GM12878 (cell line): ENCODE results near the gene MAP4. TPM values are rescaled to one million over a fixed set of nuclear protein-coding genes. Genes with fewer than 3 reads are reported as not detected.

ENCODE experiments used
- ATAC-seq: fragments of 200-7000 bp; cut with Tn5 transposase; 3 replicates; pipeline ENCODE4 v1.9.1; 2020; ENCODE audit warnings: mild to moderate bottlenecking, moderate library complexity
- BruUV-seq: library from RNA; stranded (reverse); fragments of 400-500 nt; replicated peaks from 2 replicates; lab custom pipeline; 2021; lab: Mats Ljungman, UMichigan
- CTCF ChIA-PET: fragments of 300-600 bp; sonication (Branson Sonifier 250); formaldehyde crosslinking; extraction: SDS; loops from one replicate; lab custom pipeline; 2021; ENCODE audit warnings: inconsistent platforms; lab: Yijun Ruan, JAX
- POLR2A ChIA-PET: fragments of 350-600 bp; formaldehyde crosslinking; extraction: SDS; loops from one replicate; lab custom pipeline; 2021; ENCODE audit warnings: inconsistent platforms; lab: Charles Lee
- RAD21 ChIA-PET: fragments of 300-600 bp; sonication (Branson Sonifier 250); formaldehyde crosslinking; loops from one replicate; lab custom pipeline; 2023; ENCODE audit warnings: antibody characterized with exemption; ENCODE audit not compliant: unreplicated experiment; lab: Charles Lee
- SMC1A ChIA-PET: fragments of 300-600 bp; sonication (Branson Sonifier 250); formaldehyde crosslinking; loops from one replicate; lab custom pipeline; 2023; ENCODE audit not compliant: unreplicated experiment, uncharacterized antibody; lab: Charles Lee
- DNase-seq: peaks from one replicate; pipeline ENCODE4 v3.0.0-alpha.2; 2011; ENCODE audit warnings: low read depth, low spot score
- FAIRE-seq: peaks from 3 replicates; lab custom pipeline; 2011; peaks lifted over from hg19 to GRCh38; lab: Jason Lieb, UNC
- H2AFZ ChIP-seq: 2 replicates; pipeline ENCODE4 v1.6.0; 2011; ENCODE audit warnings: low read depth, low read length, control low read depth; ENCODE audit not compliant: control insufficient read depth
- H3K27ac ChIP-seq: 2 replicates; pipeline ENCODE4 v1.5.1; 2011; ENCODE audit warnings: control low read depth; ENCODE audit not compliant: control insufficient read depth, insufficient read depth
- H3K27me3 ChIP-seq, 2 experiments: replicated peaks in 1 of 2; 2 replicates each; pipeline versions ENCODE4 v1.6.0 to v1.6.1; 2011; ENCODE audit warnings: low read length in 1 of 2; ENCODE audit not compliant: control insufficient read depth in 2 of 2, insufficient read depth in 2 of 2
- H3K36me3 ChIP-seq, 2 experiments: 2 replicates each; pipeline ENCODE4 v1.5.1; 2011; ENCODE audit warnings: low read length in 1 of 2; ENCODE audit not compliant: control insufficient read depth in 2 of 2, insufficient read depth in 2 of 2
- H3K4me1 ChIP-seq: 2 replicates; pipeline ENCODE4 v1.6.1; 2011; ENCODE audit warnings: mild to moderate bottlenecking, low read length, moderate library complexity, mixed read lengths; ENCODE audit not compliant: control insufficient read depth, insufficient read depth
- H3K4me2 ChIP-seq: 2 replicates; pipeline ENCODE4 v1.6.0; 2011; ENCODE audit warnings: control low read depth; ENCODE audit not compliant: control insufficient read depth, insufficient read depth
- H3K4me3 ChIP-seq: fragments of 200-600 bp; sonication (generic); 2 replicates; pipeline ENCODE4 v1.5.1; 2016
- H3K79me2 ChIP-seq: 2 replicates; pipeline ENCODE4 v1.6.0; 2011; ENCODE audit warnings: low read length; ENCODE audit not compliant: control insufficient read depth, insufficient read depth
- H3K9ac ChIP-seq: 2 replicates; pipeline ENCODE4 v1.8.0; 2011; ENCODE audit warnings: low read length, control low read depth, mixed read lengths; ENCODE audit not compliant: control insufficient read depth, insufficient read depth
- H3K9me3 ChIP-seq: replicated peaks from 3 replicates; pipeline ENCODE4 v1.5.1; 2011; ENCODE audit warnings: mild to moderate bottlenecking, low read length; ENCODE audit not compliant: control insufficient read depth, insufficient read depth
- H4K20me1 ChIP-seq: 2 replicates; pipeline ENCODE4 v1.6.0; 2011; ENCODE audit not compliant: control insufficient read depth, insufficient read depth
- EED ChIP-seq: sonication (generic); IDR thresholded peaks from 2 replicates; pipeline ENCODE4 v1.6.1; 2016; ENCODE audit warnings: antibody characterized with exemption, low read depth
- HCFC1 ChIP-seq: fragments of 150-350 bp; IDR thresholded peaks from 2 replicates; pipeline ENCODE4 v1.6.1; 2014; ENCODE audit warnings: low read length
- MXI1 ChIP-seq: fragments of 150-350 bp; IDR thresholded peaks from 2 replicates; pipeline ENCODE4 v1.6.1; 2011; ENCODE audit warnings: low read depth, mild to moderate bottlenecking, inconsistent platforms, low read length, improper control_type of control experiment
- PML ChIP-seq: IDR thresholded peaks from 2 replicates; pipeline ENCODE4 v1.6.1; 2012; ENCODE audit warnings: low read length, inconsistent platforms
- RFX5 ChIP-seq: IDR thresholded peaks from 2 replicates; pipeline ENCODE4 v1.6.1; 2011; ENCODE audit warnings: low read depth, low read length, improper control_type of control experiment
- SIN3A ChIP-seq: IDR thresholded peaks from 2 replicates; pipeline ENCODE4 v1.6.1; 2012; ENCODE audit warnings: low read depth, low read length, improper control_type of control experiment
- TCF3 ChIP-seq: IDR thresholded peaks from 2 replicates; pipeline ENCODE4 v1.6.1; 2012; ENCODE audit warnings: low read depth, mild to moderate bottlenecking, low read length, borderline replicate concordance; ENCODE audit not compliant: insufficient read depth
- WGBS: methylation state at CpG from one replicate; pipeline ENCODE4 v1.1.6; 2016; ENCODE audit warnings: low lambda C conversion rate; ENCODE audit not compliant: insufficient replicate concordance, insufficient coverage; ENCODE audit errors: missing lambda C conversion rate; 5-methylcytosine and 5-hydroxymethylcytosine counted together
- in situ Hi-C: fragments of 300-500 bp; cut with MboI; formaldehyde crosslinking; loops from 9 replicates; pipeline ENCODE4 v1.14.3; 2018; ENCODE audit warnings: mixed read lengths
- intact Hi-C: fragments of 100-400 bp; cut with micrococcal nuclease; formaldehyde crosslinking; loops from one replicate; pipeline ENCODE4 v1.14.2; 2022; ENCODE audit not compliant: unreplicated experiment
- polyA plus RNA-seq, 11 experiments: library from polyadenylated mRNA; depleted of rRNA in 4 of 11; unstranded in 6 of 11; stranded (reverse) in 5 of 11; fragments of >200 nt; fragmentation: Nextera tagmentation in 4 of 11; fragmentation: Illumina TruSeq in 1 of 11; extraction: Ambion mirVana in 4 of 11; extraction: Trizol in 1 of 11; gene quantifications; 1 replicate in 1 of 11; 2 replicates in 10 of 11; pipeline versions ENCODE4 v1.2.1 to v1.2.3, GENCODE V29; 2011 to 2016; ENCODE audit warnings: inconsistent platforms in 2 of 11, missing spikeins in 2 of 11, low read depth in 1 of 11
- total RNA-seq, 4 experiments: library from RNA; depleted of rRNA in 3 of 4; stranded (reverse); fragments of >200 nt in 3 of 4; fragmentation: Illumina TruSeq in 1 of 4; extraction: Trizol in 1 of 4; gene quantifications; 2 replicates each; pipeline versions ENCODE4 v1.2.1 to v1.2.3, GENCODE V29; 2013 to 2021
- TF ChIP-seq, protein P1 (sequence below): fragments of 450-650 bp; formaldehyde crosslinking; IDR thresholded peaks from 2 replicates; pipeline ENCODE4 v1.4.0; 2020; ENCODE audit warnings: mild to moderate bottlenecking, moderate library complexity
- TF ChIP-seq, protein P2 (sequence below): IDR thresholded peaks from 2 replicates; pipeline ENCODE4 v1.6.1; 2011; ENCODE audit warnings: borderline replicate concordance, low read depth, mild to moderate bottlenecking, moderate library complexity, mixed read lengths, low read length; ENCODE audit not compliant: insufficient read depth; ENCODE audit errors: extremely low read length
- TF ChIP-seq, protein P3 (sequence below), 3 experiments: IDR thresholded peaks in 2 of 3; conservative IDR thresholded peaks in 1 of 3; 2 replicates each; pipeline ENCODE4 v1.5.1; 2011; ENCODE audit warnings: low read depth in 3 of 3, low read length in 3 of 3, mild to moderate bottlenecking in 3 of 3, control low read depth in 2 of 3, moderate library complexity in 2 of 3, inconsistent platforms in 1 of 3, mixed read lengths in 1 of 3; ENCODE audit not compliant: control insufficient read depth in 2 of 3, insufficient read depth in 1 of 3; ENCODE audit errors: extremely low read depth in 1 of 3

Gene MAP4
- total and polyA plus RNA-seq, 10 of the 15 experiments (the other 5 are each of a cell fraction or from before 2014, with no cell fraction given), result 22.2 to 145 (median 47.2) TPM

DNA sequence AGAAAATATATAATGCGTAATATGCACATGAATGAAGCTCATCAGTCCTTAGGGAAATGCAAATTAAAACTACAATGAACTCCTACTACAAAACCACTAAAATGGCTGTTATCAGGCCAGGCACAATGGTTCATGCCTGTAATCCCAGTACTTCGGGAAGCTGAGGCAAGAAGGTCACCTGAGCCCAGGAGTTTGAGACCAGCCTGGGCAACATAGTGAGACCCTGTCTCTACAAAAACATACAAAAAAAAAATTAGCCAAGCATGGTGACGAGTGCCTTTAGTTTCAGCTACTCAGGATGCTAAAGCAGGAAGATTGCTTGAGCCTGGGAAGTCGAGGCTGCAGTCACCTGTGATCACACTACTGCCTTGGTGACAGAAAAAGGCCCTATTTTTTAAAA is 85.2 kb downstream of the MAP4 start:
- DNase-seq, result no peak
- intact Hi-C loops, result no loop called here
- H3K4me3 ChIP-seq, result no peak overlapping the region
- no TSS peak for BruUV-seq
- H3K9me3 ChIP-seq, result no peaks in the 10 kb centered on the region
- no peak overlapping the region for H2AFZ ChIP-seq
- H3K79me2 ChIP-seq, result no peaks in the 10 kb centered on the region; the same call in none of the 2 replicates
- RAD21 ChIA-PET, result interaction anchor here (0.7 kb wide), 1 partner anchor 99 kb away, joined by 3 read pairs; no protein-coding TSS in a partner anchor
- SMC1A ChIA-PET, result interaction anchor here (0.6 kb wide), 1 partner anchor 307 kb away, joined by 3 read pairs; no protein-coding TSS in a partner anchor
- H3K4me1 ChIP-seq, result no peaks in the 10 kb centered on the region
- no peak overlapping the region for H3K9ac ChIP-seq
- H3K36me3 ChIP-seq, result peaks cover 0 to 2% of the 10 kb centered on the region in 2 experiments; a peak in 2 of 4 replicates
- no peak overlapping the region for H3K4me2 ChIP-seq
- ATAC-seq, result no peak
- POLR2A ChIA-PET, result interaction anchor here (0.6 to 0.7 kb wide), 3 partner anchors 56 to 617 kb away, joined by 4 to 5 read pairs (median 4); no protein-coding TSS in a partner anchor
- no peak overlapping the region for H3K27ac ChIP-seq
- no peaks in the 10 kb centered on the region for H3K27me3 ChIP-seq
- no peaks in the 10 kb centered on the region for H4K20me1 ChIP-seq
- in situ Hi-C loops, result no loop called here
- TF ChIP-seq, protein P1, sequence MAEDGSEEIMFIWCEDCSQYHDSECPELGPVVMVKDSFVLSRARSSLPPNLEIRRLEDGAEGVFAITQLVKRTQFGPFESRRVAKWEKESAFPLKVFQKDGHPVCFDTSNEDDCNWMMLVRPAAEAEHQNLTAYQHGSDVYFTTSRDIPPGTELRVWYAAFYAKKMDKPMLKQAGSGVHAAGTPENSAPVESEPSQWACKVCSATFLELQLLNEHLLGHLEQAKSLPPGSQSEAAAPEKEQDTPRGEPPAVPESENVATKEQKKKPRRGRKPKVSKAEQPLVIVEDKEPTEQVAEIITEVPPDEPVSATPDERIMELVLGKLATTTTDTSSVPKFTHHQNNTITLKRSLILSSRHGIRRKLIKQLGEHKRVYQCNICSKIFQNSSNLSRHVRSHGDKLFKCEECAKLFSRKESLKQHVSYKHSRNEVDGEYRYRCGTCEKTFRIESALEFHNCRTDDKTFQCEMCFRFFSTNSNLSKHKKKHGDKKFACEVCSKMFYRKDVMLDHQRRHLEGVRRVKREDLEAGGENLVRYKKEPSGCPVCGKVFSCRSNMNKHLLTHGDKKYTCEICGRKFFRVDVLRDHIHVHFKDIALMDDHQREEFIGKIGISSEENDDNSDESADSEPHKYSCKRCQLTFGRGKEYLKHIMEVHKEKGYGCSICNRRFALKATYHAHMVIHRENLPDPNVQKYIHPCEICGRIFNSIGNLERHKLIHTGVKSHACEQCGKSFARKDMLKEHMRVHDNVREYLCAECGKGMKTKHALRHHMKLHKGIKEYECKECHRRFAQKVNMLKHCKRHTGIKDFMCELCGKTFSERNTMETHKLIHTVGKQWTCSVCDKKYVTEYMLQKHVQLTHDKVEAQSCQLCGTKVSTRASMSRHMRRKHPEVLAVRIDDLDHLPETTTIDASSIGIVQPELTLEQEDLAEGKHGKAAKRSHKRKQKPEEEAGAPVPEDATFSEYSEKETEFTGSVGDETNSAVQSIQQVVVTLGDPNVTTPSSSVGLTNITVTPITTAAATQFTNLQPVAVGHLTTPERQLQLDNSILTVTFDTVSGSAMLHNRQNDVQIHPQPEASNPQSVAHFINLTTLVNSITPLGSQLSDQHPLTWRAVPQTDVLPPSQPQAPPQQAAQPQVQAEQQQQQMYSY, result no peak
- TF ChIP-seq, protein P2, sequence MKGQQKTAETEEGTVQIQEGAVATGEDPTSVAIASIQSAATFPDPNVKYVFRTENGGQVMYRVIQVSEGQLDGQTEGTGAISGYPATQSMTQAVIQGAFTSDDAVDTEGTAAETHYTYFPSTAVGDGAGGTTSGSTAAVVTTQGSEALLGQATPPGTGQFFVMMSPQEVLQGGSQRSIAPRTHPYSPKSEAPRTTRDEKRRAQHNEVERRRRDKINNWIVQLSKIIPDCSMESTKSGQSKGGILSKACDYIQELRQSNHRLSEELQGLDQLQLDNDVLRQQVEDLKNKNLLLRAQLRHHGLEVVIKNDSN, result no peak
- TF ChIP-seq PML (no peak), TCF3 (no peak), SIN3A (no peak), MXI1 (no peak), RFX5 (no peak), HCFC1 (no peak), EED (no peak)
- TF ChIP-seq, protein P3, sequence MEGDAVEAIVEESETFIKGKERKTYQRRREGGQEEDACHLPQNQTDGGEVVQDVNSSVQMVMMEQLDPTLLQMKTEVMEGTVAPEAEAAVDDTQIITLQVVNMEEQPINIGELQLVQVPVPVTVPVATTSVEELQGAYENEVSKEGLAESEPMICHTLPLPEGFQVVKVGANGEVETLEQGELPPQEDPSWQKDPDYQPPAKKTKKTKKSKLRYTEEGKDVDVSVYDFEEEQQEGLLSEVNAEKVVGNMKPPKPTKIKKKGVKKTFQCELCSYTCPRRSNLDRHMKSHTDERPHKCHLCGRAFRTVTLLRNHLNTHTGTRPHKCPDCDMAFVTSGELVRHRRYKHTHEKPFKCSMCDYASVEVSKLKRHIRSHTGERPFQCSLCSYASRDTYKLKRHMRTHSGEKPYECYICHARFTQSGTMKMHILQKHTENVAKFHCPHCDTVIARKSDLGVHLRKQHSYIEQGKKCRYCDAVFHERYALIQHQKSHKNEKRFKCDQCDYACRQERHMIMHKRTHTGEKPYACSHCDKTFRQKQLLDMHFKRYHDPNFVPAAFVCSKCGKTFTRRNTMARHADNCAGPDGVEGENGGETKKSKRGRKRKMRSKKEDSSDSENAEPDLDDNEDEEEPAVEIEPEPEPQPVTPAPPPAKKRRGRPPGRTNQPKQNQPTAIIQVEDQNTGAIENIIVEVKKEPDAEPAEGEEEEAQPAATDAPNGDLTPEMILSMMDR (IDR thresholded peaks at IDR 0.05 in 2 of 3, conservative IDR thresholded peaks at IDR 0.05 in 1 of 3; ENCODE audit: control insufficient read depth in 2 of 3, extremely low read depth in 1 of 3, insufficient read depth in 1 of 3, low read depth in 3 of 3, low read length in 3 of 3), result no peak
- CTCF ChIA-PET, result interaction anchor here (0.6 to 1.2 kb wide), 2 partner anchors 67 to 342 kb away, joined by 3 to 4 read pairs; no protein-coding TSS in a partner anchor
- WGBS, result 95% methylated on average over 4 of the region's 4 CpGs
- FAIRE-seq, result no peak
